Panc1 (cell line): ENCODE results near the gene TLR6. TPM values are rescaled to one million over a fixed set of nuclear protein-coding genes. Genes with fewer than 3 reads are reported as not detected.

Source experiments
- ATAC-seq: fragments of 200-7000 bp; cut with Tn5 transposase; 2 replicates; pipeline ENCODE4 v1.9.1; 2020; ENCODE audit warnings: mild to moderate bottlenecking, moderate library complexity
- BruUV-seq: library from RNA; stranded (reverse); fragments of 400-500 nt; replicated peaks from 2 replicates; lab custom pipeline; 2021; lab: Mats Ljungman, UMichigan
- CTCF ChIA-PET: fragments of 300-600 bp; sonication (Branson Sonifier 250); formaldehyde crosslinking; loops from one replicate; lab custom pipeline; 2022; ENCODE audit warnings: antibody characterized with exemption; lab: Charles Lee
- POLR2A ChIA-PET: fragments of 300-600 bp; sonication (Branson Sonifier 250); formaldehyde crosslinking; loops from one replicate; lab custom pipeline; 2022; ENCODE audit warnings: antibody characterized with exemption; lab: Charles Lee
- DNase-seq: peaks from one replicate; pipeline ENCODE4 v3.0.0-alpha.2; 2010; ENCODE audit warnings: low read depth, low spot score
- H3K27ac ChIP-seq: 2 replicates; pipeline ENCODE4 v1.5.1; 2011; ENCODE audit warnings: mild to moderate bottlenecking, low read length, inconsistent platforms
- H3K27me3 ChIP-seq: fragments of 200-500 bp; sonication (Bioruptor generic); 2 replicates; pipeline ENCODE4 v1.6.0; 2014; ENCODE audit warnings: low read length, inconsistent platforms; ENCODE audit not compliant: control insufficient read depth, insufficient read depth
- H3K36me3 ChIP-seq: fragments of 200-500 bp; sonication (Bioruptor generic); 2 replicates; pipeline ENCODE4 v1.5.1; 2014; ENCODE audit warnings: inconsistent platforms, mild to moderate bottlenecking, low read length, moderate library complexity; ENCODE audit not compliant: control insufficient read depth, insufficient read depth
- H3K4me1 ChIP-seq: 2 replicates; pipeline ENCODE4 v1.5.1; 2011; ENCODE audit warnings: inconsistent platforms, mild to moderate bottlenecking, low read length, moderate library complexity; ENCODE audit not compliant: control insufficient read depth, insufficient read depth
- H3K4me3 ChIP-seq, 2 experiments: 2 replicates each; pipeline ENCODE4 v1.5.1; 2011 to 2012; ENCODE audit warnings: low read depth in 2 of 2, low read length in 2 of 2, mild to moderate bottlenecking in 2 of 2, inconsistent platforms in 1 of 2, moderate library complexity in 1 of 2
- H3K9me3 ChIP-seq: fragments of 200-500 bp; sonication (Bioruptor generic); 2 replicates; pipeline ENCODE4 v1.5.1; 2014; ENCODE audit warnings: low read depth, mild to moderate bottlenecking, inconsistent platforms, low read length, moderate library complexity; ENCODE audit not compliant: control insufficient read depth, insufficient read depth
- POLR2AphosphoS5 ChIP-seq: IDR thresholded peaks from 2 replicates; pipeline ENCODE4 v1.6.1; 2012; ENCODE audit warnings: mild to moderate bottlenecking, low read depth, low read length, moderate library complexity
- REST ChIP-seq, 2 experiments: IDR thresholded peaks; 2 replicates each; pipeline ENCODE4 v1.6.1; 2011 to 2012; ENCODE audit warnings: low read depth in 2 of 2, control low read depth in 1 of 2, low read length in 1 of 2, mild to moderate bottlenecking in 1 of 2, moderate library complexity in 1 of 2; ENCODE audit not compliant: insufficient read depth in 1 of 2
- SIN3A ChIP-seq: IDR thresholded peaks from 2 replicates; pipeline ENCODE4 v1.6.1; 2012; ENCODE audit warnings: low read depth, mild to moderate bottlenecking, low read length, moderate library complexity, borderline replicate concordance; ENCODE audit not compliant: insufficient read depth
- TCF7L2 ChIP-seq: IDR thresholded peaks from 2 replicates; pipeline ENCODE4 v1.6.1; 2011; ENCODE audit warnings: mild to moderate bottlenecking, low read depth, low read length, inconsistent platforms
- in situ Hi-C: cut with HindIII; loops from 2 replicates; pipeline ENCODE4 v1.10.0; 2016; ENCODE audit warnings: low sequenced_read_pairs, low pct_unique_long_range_greater_than_20kb
- intact Hi-C: fragments of 100-400 bp; cut with micrococcal nuclease; formaldehyde crosslinking; loops from one replicate; pipeline ENCODE4 v1.10.0; 2022; ENCODE audit not compliant: unreplicated experiment
- total RNA-seq: library from RNA; stranded (reverse); gene quantifications from one replicate; pipeline ENCODE4 v1.2.1, GENCODE V29; 2021; ENCODE audit not compliant: unreplicated experiment
- TF ChIP-seq, protein P1 (sequence below): fragments of 450-650 bp; IDR thresholded peaks from 2 replicates; pipeline ENCODE4 v1.5.1; 2017; ENCODE audit warnings: mild to moderate bottlenecking

Gene TLR6
- total RNA-seq, 1 experiment from 2014 or later, result 1.1 TPM

DNA sequence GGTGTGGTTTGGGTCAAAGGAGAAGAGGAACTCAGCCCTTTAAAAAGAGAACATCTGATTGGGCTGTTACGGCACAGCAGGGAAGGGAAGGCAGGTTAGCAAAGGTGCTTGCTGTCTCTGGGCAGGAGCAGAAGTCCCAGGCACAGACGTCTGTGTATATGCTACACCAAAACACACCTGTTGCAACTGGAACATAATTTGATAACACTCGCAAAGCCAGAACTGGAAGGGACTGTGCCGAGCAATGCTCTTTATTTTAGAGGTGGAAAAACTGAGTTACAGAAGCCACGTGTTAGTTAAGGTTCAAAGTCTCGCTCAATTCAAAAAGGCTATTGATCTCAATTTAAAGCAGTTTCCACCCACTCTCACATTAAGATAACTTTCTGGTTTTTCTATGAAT lies 8.8 kb upstream of the TLR6 start:
- Histone ChIP-seq H3K4me1 (peaks cover 8% of the 10 kb centered on the region; the same call in 1 of the 2 replicates), H3K36me3 (peaks cover 4% of the 10 kb centered on the region; the same call in 1 of the 2 replicates), H3K27ac (no peak overlapping the region), H3K27me3 (no peaks in the 10 kb centered on the region), H3K4me3 (no peak overlapping the region), H3K9me3 (no peaks in the 10 kb centered on the region)
- ATAC-seq (no peak), DNase-seq (no peak)
- POLR2A ChIA-PET, result no interaction called here
- CTCF ChIA-PET, result no interaction called here
- in situ Hi-C loops, result no loop called here
- BruUV-seq, result no TSS peak
- TF ChIP-seq REST (IDR thresholded peaks at IDR 0.05; ENCODE audit: insufficient read depth in 1 of 2, low read depth in 2 of 2, low read length in 1 of 2), result no peak
- TF ChIP-seq SIN3A, result no peak
- TF ChIP-seq TCF7L2, result no peak
- TF ChIP-seq POLR2AphosphoS5, result no peak
- TF ChIP-seq, protein P1, sequence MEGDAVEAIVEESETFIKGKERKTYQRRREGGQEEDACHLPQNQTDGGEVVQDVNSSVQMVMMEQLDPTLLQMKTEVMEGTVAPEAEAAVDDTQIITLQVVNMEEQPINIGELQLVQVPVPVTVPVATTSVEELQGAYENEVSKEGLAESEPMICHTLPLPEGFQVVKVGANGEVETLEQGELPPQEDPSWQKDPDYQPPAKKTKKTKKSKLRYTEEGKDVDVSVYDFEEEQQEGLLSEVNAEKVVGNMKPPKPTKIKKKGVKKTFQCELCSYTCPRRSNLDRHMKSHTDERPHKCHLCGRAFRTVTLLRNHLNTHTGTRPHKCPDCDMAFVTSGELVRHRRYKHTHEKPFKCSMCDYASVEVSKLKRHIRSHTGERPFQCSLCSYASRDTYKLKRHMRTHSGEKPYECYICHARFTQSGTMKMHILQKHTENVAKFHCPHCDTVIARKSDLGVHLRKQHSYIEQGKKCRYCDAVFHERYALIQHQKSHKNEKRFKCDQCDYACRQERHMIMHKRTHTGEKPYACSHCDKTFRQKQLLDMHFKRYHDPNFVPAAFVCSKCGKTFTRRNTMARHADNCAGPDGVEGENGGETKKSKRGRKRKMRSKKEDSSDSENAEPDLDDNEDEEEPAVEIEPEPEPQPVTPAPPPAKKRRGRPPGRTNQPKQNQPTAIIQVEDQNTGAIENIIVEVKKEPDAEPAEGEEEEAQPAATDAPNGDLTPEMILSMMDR, result no peak
- intact Hi-C loops, result no loop called here

- intact Hi-C loops, result no loop called here
- in situ Hi-C loops, result no loop called here
- Histone ChIP-seq H3K27ac (no peak overlapping the region), H3K4me3 (no peak overlapping the region), H3K9me3 (no peaks in the 10 kb centered on the region), H3K27me3 (no peaks in the 10 kb centered on the region), H3K4me1 (peaks cover 13% of the 10 kb centered on the region), H3K36me3 (no peaks in the 10 kb centered on the region)
- TF ChIP-seq SIN3A (no peak), POLR2AphosphoS5 (no peak), REST (IDR thresholded peaks at IDR 0.05; ENCODE audit: insufficient read depth in 1 of 2, low read depth in 2 of 2, low read length in 1 of 2) (no peak), TCF7L2 (no peak)
- TF ChIP-seq, protein P1, result no peak
- BruUV-seq, result no TSS peak
- ATAC-seq (no peak), DNase-seq (no peak)
- ChIA-PET CTCF (no interaction called here), POLR2A (no interaction called here)
These were observed 5.2 kb upstream of the TLR6 start for GRCh38 chr4:38861791-38862190.
